Upper lobe of left lung (tissue), 6 donors: Measurements from ENCODE around the gene VTCN1. TPM values are rescaled to one million over a fixed set of nuclear protein-coding genes. Genes with fewer than 3 reads are reported as not detected.

Experiments
- ATAC-seq, 2 donors: fragments of 200-7000 bp; cut with Tn5 transposase; one replicate each; pipeline ENCODE4 v1.9.1; 2022; ENCODE audit warnings: mild to moderate bottlenecking in 2 of 2, moderate library complexity in 2 of 2; ENCODE audit not compliant: low FRiP score in 2 of 2
- DNase-seq, 2 donors: peaks; one replicate each; pipeline ENCODE4 v3.0.0-alpha.2; 2019 to 2020
- H3K27ac ChIP-seq, 4 donors: fragments of 200-600 bp; sonication (generic); one replicate each; pipeline ENCODE4 v1.5.1; 2016 to 2019
- H3K27me3 ChIP-seq, 4 donors: fragments of 200-600 bp; sonication (generic); one replicate each; pipeline ENCODE4 v1.5.1; 2017 to 2019
- H3K36me3 ChIP-seq, 4 donors: fragments of 200-600 bp; sonication (generic); one replicate each; pipeline ENCODE4 v1.5.1; 2016 to 2019
- H3K4me1 ChIP-seq, 4 donors: fragments of 200-600 bp; sonication (generic); one replicate each; pipeline ENCODE4 v1.5.1; 2018 to 2019
- H3K4me3 ChIP-seq, 4 donors: fragments of 200-600 bp; sonication (generic); one replicate each; pipeline ENCODE4 v1.5.1; 2017 to 2019; ENCODE audit warnings: mild to moderate bottlenecking in 2 of 4, moderate library complexity in 1 of 4
- H3K9me3 ChIP-seq, 4 donors: fragments of 200-600 bp; sonication (generic); one replicate each; pipeline ENCODE4 v1.5.1; 2018 to 2019
- EP300 ChIP-seq, 4 donors: sonication (generic); formaldehyde crosslinking; IDR thresholded peaks; one replicate each; pipeline ENCODE4 v1.5.1; 2017; ENCODE audit warnings: antibody characterized with exemption in 4 of 4, control low read depth in 2 of 4
- POLR2A ChIP-seq, 4 donors: fragments of 450-650 bp; IDR thresholded peaks; one replicate each; pipeline ENCODE4 v1.5.1; 2016 to 2017; ENCODE audit warnings: antibody characterized with exemption in 4 of 4, mild to moderate bottlenecking in 2 of 4
- POLR2AphosphoS5 ChIP-seq, 2 donors: sonication (generic); formaldehyde crosslinking; IDR thresholded peaks; one replicate each; pipeline ENCODE4 v1.5.1; 2017; ENCODE audit warnings: antibody characterized with exemption in 2 of 2
- WGBS, 2 donors: methylation state at CpG; one replicate each; pipeline ENCODE4 v1.1.5; 2017 to 2018; 5-methylcytosine and 5-hydroxymethylcytosine counted together
- total RNA-seq, 6 donors: library from RNA; depleted of rRNA in 4 of 6; stranded (reverse); fragments of >200 nt in 4 of 6; gene quantifications; one replicate each; pipeline versions ENCODE4 v1.1.0 to v1.2.1, GENCODE V29; 2016 to 2021
- TF ChIP-seq, protein P1 (sequence below), 6 experiments: fragments of 450-650 bp in 4 of 6; fragments of 200-600 bp in 2 of 6; sonication (generic) in 2 of 6; IDR thresholded peaks; one replicate each; pipeline ENCODE4 v1.5.1; 2016 to 2019; ENCODE audit warnings: antibody characterized with exemption in 6 of 6
- donor health status: DM: no; HTN: no; CAD: no; lungs with moderate emphysema.
- donor health status: DM: no; HTN: yes; CAD: no; lungs with severe emphysema.

VTCN1 gene
- total RNA-seq, 6 donors from 2014 or later, result 0.44 to 1.7 (median 1.2) TPM; not detected in 3

DNA sequence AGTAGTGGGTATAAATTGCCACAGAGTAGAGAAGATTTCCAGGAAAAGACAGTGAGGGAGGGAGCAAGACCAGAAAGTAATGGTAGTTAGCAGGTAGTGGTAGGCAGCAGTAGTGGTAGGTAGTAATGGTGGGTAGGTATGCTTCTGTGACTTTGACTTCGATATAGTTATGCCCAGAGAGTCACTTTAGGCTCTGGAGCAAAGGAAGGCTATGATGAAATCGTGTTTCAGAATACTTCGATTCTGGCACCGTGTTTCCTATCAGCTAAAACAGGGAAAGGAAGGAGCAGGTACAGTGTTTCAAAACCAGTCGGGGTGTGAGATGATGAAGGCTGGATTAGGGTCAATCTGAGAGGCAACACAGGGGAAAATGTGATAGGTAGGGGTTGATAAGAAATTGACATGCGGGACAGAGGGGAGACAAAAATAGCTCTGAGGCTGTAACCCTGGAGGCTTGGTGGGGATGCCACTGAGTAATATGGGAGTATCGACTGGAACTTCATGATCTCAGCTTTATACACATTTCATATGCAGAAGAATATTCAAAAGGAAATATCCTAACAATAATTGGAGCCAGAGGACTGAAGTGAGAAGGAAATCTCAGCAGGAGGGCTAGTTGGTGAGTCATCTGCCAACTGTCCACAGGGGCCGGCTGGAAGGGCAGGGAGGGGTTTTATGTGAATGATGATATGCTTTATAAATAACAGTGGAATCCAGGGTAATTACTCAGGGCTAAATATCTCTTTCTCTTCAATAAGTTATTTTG lies 64.0 kb downstream of the VTCN1 start:
- WGBS, 2 donors, result 75 to 79% methylated on average over 8 of the region's 8 CpGs
- ATAC-seq, result peak in 1 of 2 donors; percentile 79

DNA sequence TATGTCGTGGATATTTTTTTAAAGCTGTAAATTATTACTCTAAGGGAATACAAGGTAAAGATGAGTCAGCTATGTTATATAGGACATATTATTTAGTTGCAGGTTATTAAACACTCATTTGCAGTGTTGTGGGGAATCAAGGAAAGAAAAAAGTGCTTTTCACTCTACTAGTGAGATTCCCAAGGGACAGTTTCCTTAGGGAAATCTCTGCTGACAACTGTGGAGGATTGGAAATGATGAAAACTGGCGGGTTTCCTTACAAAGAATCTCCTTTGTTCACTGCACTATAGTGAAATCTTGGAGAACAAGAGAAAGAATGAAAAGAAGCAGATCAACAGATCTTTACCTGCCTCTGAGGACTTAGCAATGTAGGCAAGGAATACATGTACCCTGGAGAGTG lies 64.7 kb downstream of the VTCN1 start:
- DNase-seq, result no peak
- Histone ChIP-seq H3K4me3 (no peak overlapping the region), H3K27me3 (no peaks in the 10 kb centered on the region), H3K4me1 (no peaks in the 10 kb centered on the region), H3K27ac (no peak overlapping the region), H3K9me3 (no peaks in the 10 kb centered on the region), H3K36me3 (no peaks in the 10 kb centered on the region)
- no peak for ATAC-seq
- WGBS, 2 donors, result 81% methylated on average over 2 of the region's 2 CpGs
- TF ChIP-seq POLR2A (IDR thresholded peaks at IDR 0.05) (no peak), EP300 (IDR thresholded peaks at IDR 0.05) (no peak), POLR2AphosphoS5 (IDR thresholded peaks at IDR 0.05) (no peak)
- TF ChIP-seq, protein P1, sequence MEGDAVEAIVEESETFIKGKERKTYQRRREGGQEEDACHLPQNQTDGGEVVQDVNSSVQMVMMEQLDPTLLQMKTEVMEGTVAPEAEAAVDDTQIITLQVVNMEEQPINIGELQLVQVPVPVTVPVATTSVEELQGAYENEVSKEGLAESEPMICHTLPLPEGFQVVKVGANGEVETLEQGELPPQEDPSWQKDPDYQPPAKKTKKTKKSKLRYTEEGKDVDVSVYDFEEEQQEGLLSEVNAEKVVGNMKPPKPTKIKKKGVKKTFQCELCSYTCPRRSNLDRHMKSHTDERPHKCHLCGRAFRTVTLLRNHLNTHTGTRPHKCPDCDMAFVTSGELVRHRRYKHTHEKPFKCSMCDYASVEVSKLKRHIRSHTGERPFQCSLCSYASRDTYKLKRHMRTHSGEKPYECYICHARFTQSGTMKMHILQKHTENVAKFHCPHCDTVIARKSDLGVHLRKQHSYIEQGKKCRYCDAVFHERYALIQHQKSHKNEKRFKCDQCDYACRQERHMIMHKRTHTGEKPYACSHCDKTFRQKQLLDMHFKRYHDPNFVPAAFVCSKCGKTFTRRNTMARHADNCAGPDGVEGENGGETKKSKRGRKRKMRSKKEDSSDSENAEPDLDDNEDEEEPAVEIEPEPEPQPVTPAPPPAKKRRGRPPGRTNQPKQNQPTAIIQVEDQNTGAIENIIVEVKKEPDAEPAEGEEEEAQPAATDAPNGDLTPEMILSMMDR (IDR thresholded peaks at IDR 0.05), result no peak

More for the DNA sequence above, 64.0 kb downstream of the VTCN1 start:
- H3K27me3 ChIP-seq, result no peaks in the 10 kb centered on the region
- H3K4me1 ChIP-seq, result no peaks in the 10 kb centered on the region
- TF ChIP-seq POLR2AphosphoS5 (IDR thresholded peaks at IDR 0.05) (no peak), EP300 (IDR thresholded peaks at IDR 0.05) (no peak), POLR2A (IDR thresholded peaks at IDR 0.05) (no peak)
- TF ChIP-seq, protein P1 (IDR thresholded peaks at IDR 0.05), result no peak
- no peaks in the 10 kb centered on the region for H3K36me3 ChIP-seq
- no peaks in the 10 kb centered on the region for H3K9me3 ChIP-seq
- DNase-seq, result no peak
- no peak overlapping the region for H3K27ac ChIP-seq
- no peak overlapping the region for H3K4me3 ChIP-seq

DNA sequence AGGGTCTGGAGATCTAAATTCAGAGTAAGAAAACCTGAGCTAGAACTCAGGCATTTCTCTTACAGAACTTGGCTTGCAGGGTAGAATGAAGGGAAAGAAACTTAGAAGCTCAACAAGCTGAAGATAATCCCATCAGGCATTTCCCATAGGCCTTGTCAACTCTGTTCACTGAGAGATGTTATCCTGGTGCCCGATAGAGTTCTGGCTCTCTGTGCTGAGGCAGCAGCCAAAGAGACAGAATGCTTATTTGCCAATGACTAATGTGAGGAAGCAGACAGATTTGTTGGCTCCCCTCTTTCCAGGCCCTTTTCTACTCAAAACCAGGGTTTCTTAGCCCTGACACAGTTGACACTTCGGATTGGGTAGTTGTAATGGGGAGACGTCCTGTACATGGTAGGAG lies 66.9 kb downstream of the VTCN1 start:
- DNase-seq, result no peak
- no peak overlapping the region for H3K27ac ChIP-seq
- 90 to 93% methylated on average over 3 of the region's 3 CpGs for WGBS, 2 donors
- no peak overlapping the region for H3K4me3 ChIP-seq
- TF ChIP-seq, protein P1 (IDR thresholded peaks at IDR 0.05), result no peak
- TF ChIP-seq POLR2A (IDR thresholded peaks at IDR 0.05) (no peak), POLR2AphosphoS5 (IDR thresholded peaks at IDR 0.05) (no peak), EP300 (IDR thresholded peaks at IDR 0.05) (no peak)
- H3K27me3 ChIP-seq, result no peaks in the 10 kb centered on the region
- no peaks in the 10 kb centered on the region for H3K4me1 ChIP-seq
- no peaks in the 10 kb centered on the region for H3K36me3 ChIP-seq
- ATAC-seq, result no peak
- H3K9me3 ChIP-seq, result no peaks in the 10 kb centered on the region

DNA sequence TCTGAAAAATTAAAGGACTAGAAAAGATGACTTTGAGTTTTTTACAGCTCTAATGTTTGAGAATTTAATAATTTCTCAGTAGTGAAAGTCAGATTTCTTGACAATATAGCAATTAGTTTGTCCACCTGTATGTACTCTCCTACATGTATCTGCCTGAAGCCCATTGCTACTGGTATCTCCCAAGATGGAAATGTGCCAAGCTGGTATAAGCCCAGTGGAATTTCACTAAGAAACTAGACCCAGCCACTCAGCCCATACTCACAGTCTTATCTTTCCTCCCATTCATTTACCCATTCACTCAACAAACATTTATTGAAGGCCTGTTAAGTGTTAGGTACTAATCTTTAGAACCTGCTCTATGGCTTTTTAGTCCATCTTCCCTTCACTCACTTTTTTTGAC lies 67.6 kb downstream of the VTCN1 start:
- H3K4me1 ChIP-seq, result no peaks in the 10 kb centered on the region
- TF ChIP-seq, protein P1 (IDR thresholded peaks at IDR 0.05), result no peak
- TF ChIP-seq POLR2A (IDR thresholded peaks at IDR 0.05) (no peak), EP300 (IDR thresholded peaks at IDR 0.05) (no peak), POLR2AphosphoS5 (IDR thresholded peaks at IDR 0.05) (no peak)
- H3K36me3 ChIP-seq, result no peaks in the 10 kb centered on the region
- no peak for ATAC-seq
- no peaks in the 10 kb centered on the region for H3K9me3 ChIP-seq
- H3K4me3 ChIP-seq, result no peak overlapping the region
- DNase-seq, result no peak
- no peaks in the 10 kb centered on the region for H3K27me3 ChIP-seq
- H3K27ac ChIP-seq, result no peak overlapping the region

DNA sequence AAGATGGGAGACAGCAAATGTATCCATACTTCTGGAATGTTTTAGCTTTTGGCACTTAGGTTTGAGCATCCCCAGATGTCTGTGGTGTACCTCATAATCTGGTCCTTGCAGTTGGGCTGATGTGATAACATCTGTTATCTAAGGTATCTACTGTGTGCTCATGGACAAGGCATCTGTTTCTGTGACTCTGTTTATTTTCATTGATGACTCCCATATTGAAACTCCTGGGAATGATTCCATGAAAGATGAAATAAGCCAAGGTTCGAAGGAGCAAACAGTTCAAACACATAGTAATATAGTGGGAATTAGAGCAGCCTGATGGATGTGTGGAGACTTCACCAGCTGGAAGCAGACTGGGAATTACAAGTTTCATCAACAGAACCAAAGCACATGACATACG lies 68.5 kb downstream of the VTCN1 start:
- TF ChIP-seq, protein P1 (IDR thresholded peaks at IDR 0.05), result no peak
- TF ChIP-seq POLR2A (IDR thresholded peaks at IDR 0.05) (no peak), POLR2AphosphoS5 (IDR thresholded peaks at IDR 0.05) (no peak), EP300 (IDR thresholded peaks at IDR 0.05) (no peak)
- ATAC-seq (no peak), DNase-seq (no peak)
- Histone ChIP-seq H3K27me3 (no peaks in the 10 kb centered on the region), H3K27ac (no peak overlapping the region), H3K36me3 (no peaks in the 10 kb centered on the region), H3K4me1 (no peaks in the 10 kb centered on the region), H3K4me3 (no peak overlapping the region), H3K9me3 (no peaks in the 10 kb centered on the region)
- WGBS, 2 donors, result 83 to 88% methylated on average over 2 of the region's 2 CpGs
